KMS-11 (cell line): Measurements from ENCODE around the gene CLTB.

Experiments
- H2AFZ ChIP-seq: fragments of 200-600 bp; sonication (generic); 2 replicates; pipeline ENCODE4 v1.6.1; 2016; ENCODE audit warnings: antibody characterized with exemption, mixed run types, low read depth
- H3K27ac ChIP-seq: fragments of 200-600 bp; sonication (generic); 2 replicates; pipeline ENCODE4 v1.6.1; 2016; ENCODE audit warnings: mild to moderate bottlenecking, mixed run types
- H3K27me3 ChIP-seq: fragments of 200-600 bp; sonication (generic); 2 replicates; pipeline ENCODE4 v1.6.1; 2017; ENCODE audit warnings: mild to moderate bottlenecking, low read depth, mixed run types, moderate library complexity; ENCODE audit not compliant: insufficient read depth
- H3K36me3 ChIP-seq: fragments of 200-600 bp; sonication (generic); 2 replicates; pipeline ENCODE4 v1.6.1; 2017; ENCODE audit warnings: mild to moderate bottlenecking, mixed run types; ENCODE audit not compliant: insufficient read depth
- H3K4me1 ChIP-seq: fragments of 200-600 bp; sonication (generic); 2 replicates; pipeline ENCODE4 v1.6.1; 2016; ENCODE audit warnings: mild to moderate bottlenecking, low read depth, mixed run types; ENCODE audit not compliant: poor library complexity, severe bottlenecking
- H3K4me2 ChIP-seq: fragments of 200-600 bp; sonication (generic); 2 replicates; pipeline ENCODE4 v1.7.0; 2016; ENCODE audit warnings: mild to moderate bottlenecking, mixed run types
- H3K4me3 ChIP-seq: fragments of 200-600 bp; sonication (generic); IDR thresholded peaks from 2 replicates; pipeline ENCODE4 v1.6.1; 2017; ENCODE audit warnings: low read depth, low read length, mixed read lengths; ENCODE audit not compliant: insufficient read depth
- H3K79me2 ChIP-seq: fragments of 200-600 bp; sonication (generic); 2 replicates; pipeline ENCODE4 v1.6.1; 2016; ENCODE audit warnings: low read depth, mixed run types; ENCODE audit not compliant: insufficient read depth
- H3K9ac ChIP-seq: fragments of 200-600 bp; sonication (generic); 2 replicates; pipeline ENCODE4 v1.6.1; 2016; ENCODE audit warnings: mild to moderate bottlenecking, mixed run types
- H4K20me1 ChIP-seq: fragments of 200-600 bp; sonication (generic); 2 replicates; pipeline ENCODE4 v1.6.1; 2016; ENCODE audit warnings: mild to moderate bottlenecking, mixed run types; ENCODE audit not compliant: insufficient read depth
- CTCF ChIP-seq: fragments of 200-600 bp; sonication (generic); conservative IDR thresholded peaks from 2 replicates; pipeline ENCODE4 v1.6.1; 2017; ENCODE audit warnings: low read depth, mild to moderate bottlenecking, antibody characterized with exemption, low read length, moderate library complexity, mixed read lengths

Gene CLTB

GRCh38 chr5:176396330-176396729 lies 20.0 kb downstream of the CLTB start:
- H4K20me1 ChIP-seq = no peaks in the 10 kb centered on the region
- 0 out of 2 replicates have a peak, but pooled peaks have one; percentile 11 for TF ChIP-seq CTCF
- H3K36me3 ChIP-seq = no peaks in the 10 kb centered on the region
- H3K27ac ChIP-seq = peak overlapping the region; percentile 53
- H3K4me3 ChIP-seq = no peak overlapping the region
- peak overlapping the region; percentile 21; the same call in 1 of the 2 replicates for H3K4me2 ChIP-seq
- no peak overlapping the region for H2AFZ ChIP-seq
- H3K27me3 ChIP-seq = no peaks in the 10 kb centered on the region
- peaks cover 14% of the 10 kb centered on the region for H3K4me1 ChIP-seq
- no peak overlapping the region; the same call in 1 of the 2 replicates for H3K9ac ChIP-seq
- H3K79me2 ChIP-seq = no peaks in the 10 kb centered on the region

- TF ChIP-seq CTCF = no peak
- Histone ChIP-seq H3K4me3 (no peak overlapping the region), H3K4me1 (peaks cover 22% of the 10 kb centered on the region), H3K79me2 (peaks cover 3% of the 10 kb centered on the region; the same call in 1 of the 2 replicates), H3K27me3 (no peaks in the 10 kb centered on the region), H4K20me1 (no peaks in the 10 kb centered on the region), H3K4me2 (no peak overlapping the region), H2AFZ (no peak overlapping the region), H3K27ac (no peak overlapping the region), H3K36me3 (no peaks in the 10 kb centered on the region), H3K9ac (no peak overlapping the region)
Observed at GRCh38 chr5:176394881-176395675, 21.3 kb downstream of the CLTB start.

GRCh38 chr5:176394096-176394495 lies 22.2 kb downstream of the CLTB start:
- peaks cover 9% of the 10 kb centered on the region; the same call in 1 of the 2 replicates for H3K79me2 ChIP-seq
- H3K9ac ChIP-seq = no peak overlapping the region
- no peak for TF ChIP-seq CTCF
- H3K4me1 ChIP-seq = peaks cover 23% of the 10 kb centered on the region
- H3K36me3 ChIP-seq = no peaks in the 10 kb centered on the region
- no peaks in the 10 kb centered on the region for H4K20me1 ChIP-seq
- no peak overlapping the region for H3K4me2 ChIP-seq
- no peak overlapping the region for H3K27ac ChIP-seq
- no peaks in the 10 kb centered on the region for H3K27me3 ChIP-seq
- no peak overlapping the region for H3K4me3 ChIP-seq
- no peak overlapping the region for H2AFZ ChIP-seq

GRCh38 chr5:176392526-176392925 lies 23.8 kb downstream of the CLTB start:
- TF ChIP-seq CTCF = no peak
- H2AFZ ChIP-seq = no peak overlapping the region
- peaks cover 18% of the 10 kb centered on the region for H3K79me2 ChIP-seq
- H3K9ac ChIP-seq = no peak overlapping the region
- H3K4me1 ChIP-seq = peaks cover 23% of the 10 kb centered on the region
- no peak overlapping the region for H3K4me2 ChIP-seq
- H3K36me3 ChIP-seq = no peaks in the 10 kb centered on the region
- no peak overlapping the region for H3K4me3 ChIP-seq
- H4K20me1 ChIP-seq = no peaks in the 10 kb centered on the region
- H3K27ac ChIP-seq = no peak overlapping the region
- H3K27me3 ChIP-seq = no peaks in the 10 kb centered on the region
